Measurements from ENCODE around the gene SLC44A4.

SLC44A4 gene

GRCh38 chr6:31901415-31901952, 22.7 kb upstream of the SLC44A4 start:
- DNase-seq (ENCODE audit: low read depth), result peak; percentile 64

- DNase-seq (ENCODE audit: low read depth), result no peak
Observed at GRCh38 chr6:31900917-31901414, 22.2 kb upstream of the SLC44A4 start.

GRCh38 chr6:31899882-31900722, 21.3 kb upstream of the SLC44A4 start:
- no peak for DNase-seq (ENCODE audit: low read depth)

- no peak for DNase-seq (ENCODE audit: low read depth)
Observed at GRCh38 chr6:31899215-31899614, 20.4 kb upstream of the SLC44A4 start.

GRCh38 chr6:31898383-31899011, 19.7 kb upstream of the SLC44A4 start:
- no peak for DNase-seq (ENCODE audit: low read depth)

- DNase-seq (ENCODE audit: low read depth), result peak; percentile 80
Observed at GRCh38 chr6:31897612-31898382, 19.0 kb upstream of the SLC44A4 start, which contains the start of gene EHMT2. Gene EHMT2, minus strand, starts transcription at chr6:31897698. Its CDS starts 21 bp downstream, at chr6:31897677.

- no peak for DNase-seq (ENCODE audit: low read depth)
Observed at GRCh38 chr6:31896856-31897611, 18.2 kb upstream of the SLC44A4 start.

GRCh38 chr6:31896493-31896855, 17.7 kb upstream of the SLC44A4 start:
- DNase-seq (ENCODE audit: low read depth), result no peak

- no peak for DNase-seq (ENCODE audit: low read depth)
Observed at GRCh38 chr6:31892821-31893220, 14.0 kb upstream of the SLC44A4 start.

GRCh38 chr6:31889331-31889972, 10.7 kb upstream of the SLC44A4 start:
- no peak for DNase-seq (ENCODE audit: low read depth)

- no peak for DNase-seq (ENCODE audit: low read depth)
Observed at GRCh38 chr6:31888276-31889258, 9.8 kb upstream of the SLC44A4 start.

- no peak for DNase-seq (ENCODE audit: low read depth)
Observed at GRCh38 chr6:31887173-31888007, 8.6 kb upstream of the SLC44A4 start.

- DNase-seq (ENCODE audit: low read depth), result no peak
Observed at GRCh38 chr6:31886541-31886991, 7.8 kb upstream of the SLC44A4 start.

GRCh38 chr6:31884528-31885035, 5.8 kb upstream of the SLC44A4 start:
- no peak for DNase-seq (ENCODE audit: low read depth)

- no peak for DNase-seq (ENCODE audit: low read depth)
Observed at GRCh38 chr6:31883676-31884075, 4.9 kb upstream of the SLC44A4 start.

- DNase-seq (ENCODE audit: low read depth), result no peak
Observed at GRCh38 chr6:31882344-31882743, 3.5 kb upstream of the SLC44A4 start.

- DNase-seq (ENCODE audit: low read depth), result no peak
Observed at GRCh38 chr6:31881136-31881859, 2.5 kb upstream of the SLC44A4 start.

- DNase-seq (ENCODE audit: low read depth), result no peak
Observed at GRCh38 chr6:31880616-31881015, 1.8 kb upstream of the SLC44A4 start.
